ENCODE data around the gene ACKR3. TPM values are rescaled to one million over a fixed set of nuclear protein-coding genes. Genes with fewer than 3 reads are reported as not detected.

The ACKR3 gene
- total and polyA plus RNA-seq, 7 donors = 1.6 to 39.1 (median 17.0) TPM

DNA sequence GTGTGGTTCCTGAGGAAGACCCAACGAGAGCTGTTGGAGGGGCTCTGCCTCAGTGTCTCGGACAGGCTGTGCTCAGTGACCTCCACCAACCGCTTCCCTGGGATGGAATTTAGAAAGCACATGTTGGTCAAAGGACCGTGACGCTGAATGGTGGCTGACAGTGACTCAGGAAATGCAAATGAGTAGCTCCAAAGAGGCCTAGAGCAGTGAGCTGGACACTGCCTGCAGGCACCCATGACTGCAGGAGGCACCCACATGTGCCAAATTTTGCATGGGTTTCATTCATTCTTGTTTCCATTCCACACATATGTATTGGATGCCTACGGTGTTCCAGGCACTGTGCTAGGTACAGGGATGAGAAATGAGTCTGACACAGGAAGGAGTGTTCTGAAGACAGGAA, 46.4 kb downstream of the ACKR3 start:
- Histone ChIP-seq H3K27me3 (no peaks in the 10 kb centered on the region), H3K9me3 (no peaks in the 10 kb centered on the region), H3K36me3 (no peaks in the 10 kb centered on the region), H3K4me1 (peaks cover 0 to 6% (median under 1%) of the 10 kb centered on the region in 4 donors), H3K27ac (no peak overlapping the region), H3K4me3 (no peak overlapping the region)
- 87 to 91% methylated on average over 6 of the region's 6 CpGs for WGBS, 2 donors
- intact Hi-C loops (cut with DNase I) = no loop called here
- no peak for DNase-seq
- TF ChIP-seq EP300 (IDR thresholded peaks at IDR 0.05) (no peak), POLR2AphosphoS5 (IDR thresholded peaks at IDR 0.05) (no peak), POLR2A (IDR thresholded peaks at IDR 0.05) (no peak)
- TF ChIP-seq, protein P1, sequence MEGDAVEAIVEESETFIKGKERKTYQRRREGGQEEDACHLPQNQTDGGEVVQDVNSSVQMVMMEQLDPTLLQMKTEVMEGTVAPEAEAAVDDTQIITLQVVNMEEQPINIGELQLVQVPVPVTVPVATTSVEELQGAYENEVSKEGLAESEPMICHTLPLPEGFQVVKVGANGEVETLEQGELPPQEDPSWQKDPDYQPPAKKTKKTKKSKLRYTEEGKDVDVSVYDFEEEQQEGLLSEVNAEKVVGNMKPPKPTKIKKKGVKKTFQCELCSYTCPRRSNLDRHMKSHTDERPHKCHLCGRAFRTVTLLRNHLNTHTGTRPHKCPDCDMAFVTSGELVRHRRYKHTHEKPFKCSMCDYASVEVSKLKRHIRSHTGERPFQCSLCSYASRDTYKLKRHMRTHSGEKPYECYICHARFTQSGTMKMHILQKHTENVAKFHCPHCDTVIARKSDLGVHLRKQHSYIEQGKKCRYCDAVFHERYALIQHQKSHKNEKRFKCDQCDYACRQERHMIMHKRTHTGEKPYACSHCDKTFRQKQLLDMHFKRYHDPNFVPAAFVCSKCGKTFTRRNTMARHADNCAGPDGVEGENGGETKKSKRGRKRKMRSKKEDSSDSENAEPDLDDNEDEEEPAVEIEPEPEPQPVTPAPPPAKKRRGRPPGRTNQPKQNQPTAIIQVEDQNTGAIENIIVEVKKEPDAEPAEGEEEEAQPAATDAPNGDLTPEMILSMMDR (IDR thresholded peaks at IDR 0.05) = no peak

GRCh38 chr2:236616624-236617023, 47.0 kb downstream of the ACKR3 start:
- H3K4me1 ChIP-seq = no peaks in the 10 kb centered on the region
- H3K27ac ChIP-seq = no peak overlapping the region
- intact Hi-C loops (cut with DNase I) = no loop called here
- WGBS, 2 donors = 90 to 94% methylated on average over 7 of the region's 7 CpGs
- H3K36me3 ChIP-seq = no peaks in the 10 kb centered on the region
- TF ChIP-seq POLR2A (IDR thresholded peaks at IDR 0.05) (no peak), POLR2AphosphoS5 (IDR thresholded peaks at IDR 0.05) (no peak), EP300 (IDR thresholded peaks at IDR 0.05) (no peak)
- TF ChIP-seq, protein P1 (IDR thresholded peaks at IDR 0.05) = no peak
- no peak overlapping the region for H3K4me3 ChIP-seq
- no peak for DNase-seq
- no peaks in the 10 kb centered on the region for H3K9me3 ChIP-seq
- no peaks in the 10 kb centered on the region for H3K27me3 ChIP-seq

GRCh38 chr2:236617221-236617737, 47.7 kb downstream of the ACKR3 start:
- intact Hi-C loops (cut with DNase I) = no loop called here
- H3K27ac ChIP-seq = no peak overlapping the region
- H3K9me3 ChIP-seq = no peaks in the 10 kb centered on the region
- H3K36me3 ChIP-seq = no peaks in the 10 kb centered on the region
- H3K4me1 ChIP-seq = no peaks in the 10 kb centered on the region
- WGBS, 2 donors = 78 to 88% methylated on average over 6 of the region's 6 CpGs
- H3K27me3 ChIP-seq = no peaks in the 10 kb centered on the region
- TF ChIP-seq, protein P1 (IDR thresholded peaks at IDR 0.05) = no peak
- TF ChIP-seq POLR2AphosphoS5 (IDR thresholded peaks at IDR 0.05) (no peak), POLR2A (IDR thresholded peaks at IDR 0.05) (no peak), EP300 (IDR thresholded peaks at IDR 0.05) (no peak)
- DNase-seq = no peak
- H3K4me3 ChIP-seq = no peak overlapping the region

GRCh38 chr2:236617796-236618195, 48.2 kb downstream of the ACKR3 start:
- Histone ChIP-seq H3K4me3 (no peak overlapping the region), H3K27me3 (no peaks in the 10 kb centered on the region), H3K27ac (no peak overlapping the region), H3K36me3 (no peaks in the 10 kb centered on the region), H3K9me3 (no peaks in the 10 kb centered on the region), H3K4me1 (no peaks in the 10 kb centered on the region)
- TF ChIP-seq POLR2A (IDR thresholded peaks at IDR 0.05) (no peak), EP300 (IDR thresholded peaks at IDR 0.05) (no peak), POLR2AphosphoS5 (IDR thresholded peaks at IDR 0.05) (no peak)
- TF ChIP-seq, protein P1 (IDR thresholded peaks at IDR 0.05) = no peak
- 93% methylated on average over 10 of the region's 10 CpGs for WGBS, 2 donors
- intact Hi-C loops (cut with DNase I) = no loop called here
- DNase-seq = no peak

DNA sequence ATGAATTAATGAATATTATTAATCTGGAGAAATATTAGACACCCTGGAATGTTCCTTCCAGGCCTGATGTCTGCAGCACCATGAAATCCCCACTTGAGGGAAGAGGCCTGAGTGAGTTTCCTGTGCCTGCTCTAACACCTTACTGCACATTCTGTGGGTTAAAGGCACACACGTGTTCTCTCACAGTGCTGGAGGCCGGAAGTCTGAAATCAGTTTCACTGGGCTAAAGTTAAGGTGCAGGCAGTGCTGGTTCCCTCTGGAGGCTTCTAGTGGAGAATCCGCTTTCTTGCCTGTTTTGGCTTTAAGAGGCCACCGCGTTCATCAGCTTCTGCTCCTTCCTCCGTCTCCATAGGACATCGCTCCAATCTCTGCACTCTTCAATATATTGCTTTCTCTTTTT, 48.7 kb downstream of the ACKR3 start:
- Histone ChIP-seq H3K27ac (no peak overlapping the region), H3K9me3 (no peaks in the 10 kb centered on the region), H3K4me1 (no peaks in the 10 kb centered on the region), H3K4me3 (no peak overlapping the region), H3K27me3 (no peaks in the 10 kb centered on the region), H3K36me3 (no peaks in the 10 kb centered on the region)
- intact Hi-C loops (cut with DNase I) = no loop called here
- TF ChIP-seq POLR2A (IDR thresholded peaks at IDR 0.05) = no peak
- TF ChIP-seq, protein P1 (IDR thresholded peaks at IDR 0.05) = no peak
- no peak for TF ChIP-seq EP300 (IDR thresholded peaks at IDR 0.05)
- no peak for TF ChIP-seq POLR2AphosphoS5 (IDR thresholded peaks at IDR 0.05)
- 80 to 87% methylated on average over 7 of the region's 7 CpGs for WGBS, 2 donors
- DNase-seq = no peak
